CD14-positive monocyte (primary cell): ENCODE measurements around the gene KCNB1. TPM values are rescaled to one million over a fixed set of nuclear protein-coding genes. Genes with fewer than 3 reads are reported as not detected.

Source experiments
- DNase-seq, 3 donors: peaks; one replicate each; pipeline ENCODE4 v3.0.0-alpha.2; 2011 to 2022
- H2AFZ ChIP-seq: 2 replicates; pipeline ENCODE4 v1.6.0; 2012; ENCODE audit warnings: mild to moderate bottlenecking, low read depth, low read length, inconsistent platforms; ENCODE audit not compliant: insufficient read depth, poor library complexity, severe bottlenecking
- H3K27ac ChIP-seq, 2 donors: 1 replicate in 1 of 2; 2 replicates in 1 of 2; pipeline ENCODE4 v1.5.1; 2012 to 2013; ENCODE audit warnings: low read length in 2 of 2, control low read depth in 1 of 2, inconsistent platforms in 1 of 2, low read depth in 1 of 2, mild to moderate bottlenecking in 1 of 2
- H3K27me3 ChIP-seq, 2 donors: one replicate each; pipeline versions ENCODE4 v1.6.0 to v1.6.1; 2011 to 2013; ENCODE audit warnings: low read length in 2 of 2; ENCODE audit not compliant: control insufficient read depth in 2 of 2, insufficient read depth in 2 of 2
- H3K36me3 ChIP-seq, 2 donors: replicated peaks in 1 of 2; 1 replicate in 1 of 2; 2 replicates in 1 of 2; pipeline versions ENCODE4 v1.5.1 to v1.6.1; 2012 to 2013; ENCODE audit warnings: low read length in 2 of 2, control low read depth in 1 of 2, inconsistent platforms in 1 of 2, mild to moderate bottlenecking in 1 of 2; ENCODE audit not compliant: insufficient read depth in 2 of 2, control insufficient read depth in 1 of 2
- H3K4me1 ChIP-seq, 2 donors: 1 replicate in 1 of 2; 2 replicates in 1 of 2; pipeline versions ENCODE4 v1.5.1 to v1.6.1; 2012 to 2013; ENCODE audit warnings: low read length in 2 of 2, control low read depth in 1 of 2, inconsistent platforms in 1 of 2, mild to moderate bottlenecking in 1 of 2, moderate library complexity in 1 of 2; ENCODE audit not compliant: insufficient read depth in 2 of 2, control insufficient read depth in 1 of 2
- H3K4me2 ChIP-seq: replicated peaks from 2 replicates; pipeline ENCODE3; 2012; ENCODE audit warnings: low read length, moderate library complexity, mild to moderate bottlenecking; ENCODE audit not compliant: poor library complexity, severe bottlenecking; ENCODE audit errors: extremely low read depth
- H3K4me3 ChIP-seq, 3 experiments: fragments of 200-600 bp in 1 of 3; sonication (generic) in 1 of 3; replicated peaks in 1 of 3; 1 replicate in 2 of 3; 2 replicates in 1 of 3; pipeline ENCODE4 v1.5.1; 2011 to 2013; ENCODE audit warnings: low read length in 3 of 3, mild to moderate bottlenecking in 3 of 3, control low read depth in 2 of 3, low read depth in 2 of 3, inconsistent platforms in 1 of 3, moderate library complexity in 1 of 3
- H3K79me2 ChIP-seq: 2 replicates; pipeline ENCODE4 v1.6.0; 2012; ENCODE audit warnings: mild to moderate bottlenecking, control low read depth, inconsistent platforms, low read length, moderate library complexity; ENCODE audit not compliant: insufficient read depth
- H3K9ac ChIP-seq: 2 replicates; pipeline ENCODE4 v1.6.0; 2017; ENCODE audit warnings: low read length, mild to moderate bottlenecking; ENCODE audit not compliant: insufficient read depth, poor library complexity, severe bottlenecking
- H3K9me3 ChIP-seq, 2 donors: replicated peaks in 1 of 2; 1 replicate in 1 of 2; 2 replicates in 1 of 2; pipeline versions ENCODE4 v1.5.1 to v1.6.1; 2012 to 2013; ENCODE audit warnings: low read length in 2 of 2, control low read depth in 1 of 2; ENCODE audit not compliant: control insufficient read depth in 1 of 2, insufficient read depth in 1 of 2
- H4K20me1 ChIP-seq: 2 replicates; pipeline ENCODE4 v1.6.0; 2012; ENCODE audit warnings: mild to moderate bottlenecking, low read length, control low read depth, moderate library complexity; ENCODE audit not compliant: insufficient read depth
- H3K27ac Mint-ChIP-seq, 7 donors: one replicate each; pipeline ENCODE4 v1.8.0; 2020; ENCODE audit warnings: mild to moderate bottlenecking in 7 of 7, mixed read lengths in 7 of 7, moderate library complexity in 6 of 7, inconsistent platforms in 2 of 7
- H3K27me3 Mint-ChIP-seq, 3 donors: one replicate each; pipeline ENCODE4 v1.8.0; 2021 to 2022; ENCODE audit warnings: low read depth in 3 of 3, mild to moderate bottlenecking in 3 of 3, mixed read lengths in 3 of 3, moderate library complexity in 3 of 3, inconsistent platforms in 1 of 3
- H3K36me3 Mint-ChIP-seq, 2 donors: one replicate each; pipeline ENCODE4 v1.8.0; 2020; ENCODE audit warnings: mixed read lengths in 2 of 2, inconsistent platforms in 1 of 2, mild to moderate bottlenecking in 1 of 2
- H3K4me1 Mint-ChIP-seq: one replicate; pipeline ENCODE4 v1.8.0; 2020; ENCODE audit warnings: mild to moderate bottlenecking, mixed read lengths
- H3K4me3 Mint-ChIP-seq, 2 donors: one replicate each; pipeline ENCODE4 v1.8.0; 2020; ENCODE audit warnings: mild to moderate bottlenecking in 2 of 2, mixed read lengths in 2 of 2, moderate library complexity in 1 of 2
- H3K9me3 Mint-ChIP-seq, 7 donors: one replicate each; pipeline ENCODE4 v1.8.0; 2020 to 2022; ENCODE audit warnings: mixed read lengths in 7 of 7, mild to moderate bottlenecking in 6 of 7, moderate library complexity in 6 of 7, inconsistent platforms in 2 of 7
- CTCF ChIP-seq: fragments of 200-600 bp; IDR thresholded peaks from one replicate; pipeline ENCODE4 v1.8.0; 2022; ENCODE audit warnings: antibody characterized with exemption, mild to moderate bottlenecking
- WGBS: methylation state at CpG from one replicate; pipeline ENCODE4 v1.1.5; 2013; ENCODE audit warnings: missing lambda C conversion rate; ENCODE audit not compliant: insufficient coverage; 5-methylcytosine and 5-hydroxymethylcytosine counted together
- intact Hi-C, 2 donors: fragments of 100-400 bp; cut with micrococcal nuclease; formaldehyde crosslinking; loops; one replicate each; pipeline versions ENCODE4 v1.15.0 to v1.15.1; 2023
- polyA plus RNA-seq, 3 donors: library from polyadenylated mRNA; depleted of rRNA in 1 of 3; unstranded in 2 of 3; stranded (reverse) in 1 of 3; fragments of 300-500 nt in 2 of 3; fragments of >200 nt in 1 of 3; fragmentation: Illumina TruSeq in 2 of 3; gene quantifications; 1 replicate in 2 of 3; 2 replicates in 1 of 3; pipeline ENCODE4 v1.2.3, GENCODE V29; 2012 to 2021

The KCNB1 gene
- polyA plus RNA-seq, 3 donors = not detected

DNA sequence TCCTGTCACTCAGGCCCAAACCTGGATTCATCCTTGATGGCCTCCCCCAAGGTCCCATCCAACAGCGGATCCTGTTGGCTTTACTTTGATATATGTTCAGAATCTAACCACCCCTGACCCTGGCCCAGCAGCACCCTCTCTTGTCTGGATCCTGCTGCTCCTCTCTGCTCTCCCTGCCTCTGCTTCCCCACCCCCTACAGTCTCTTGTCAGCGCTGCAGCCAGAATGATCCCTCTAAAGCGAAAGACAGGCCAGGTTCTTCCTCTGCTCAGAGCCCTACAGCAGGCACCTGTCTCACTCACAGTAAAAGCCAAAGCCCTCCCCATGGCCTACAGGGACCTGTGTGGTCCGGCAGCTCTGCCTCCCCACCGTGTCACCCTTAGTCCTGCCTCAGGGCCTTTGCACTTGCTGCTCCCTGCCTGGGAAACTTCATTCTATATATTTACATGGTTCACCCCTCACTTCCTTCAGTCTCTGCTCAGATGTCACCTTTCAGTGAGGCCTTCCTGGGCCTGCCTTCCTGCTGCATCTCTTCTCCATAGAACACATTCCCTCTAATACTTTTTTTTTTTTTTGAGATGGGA, 37.4 kb upstream of the KCNB1 start:
- no peaks in the 10 kb centered on the region for H3K36me3 Mint-ChIP-seq
- peaks cover 0 to 7% of the 10 kb centered on the region in 2 donors for H3K9me3 ChIP-seq
- no peak overlapping the region for H3K4me3 ChIP-seq
- intact Hi-C loops = no loop called here
- no peak for DNase-seq
- H3K4me2 ChIP-seq = no peak overlapping the region
- no peaks in the 10 kb centered on the region for H3K4me1 ChIP-seq
- no peak overlapping the region for H3K4me3 Mint-ChIP-seq
- no peak overlapping the region for H3K9ac ChIP-seq
- WGBS = 83% methylated on average over 5 of the region's 5 CpGs
- H3K79me2 ChIP-seq = no peaks in the 10 kb centered on the region
- H3K27ac Mint-ChIP-seq = no peak overlapping the region
- H3K4me1 Mint-ChIP-seq = no peaks in the 10 kb centered on the region
- no peaks in the 10 kb centered on the region for H3K27me3 ChIP-seq
- no peak for TF ChIP-seq CTCF
- H3K36me3 ChIP-seq = no peaks in the 10 kb centered on the region
- peaks cover 11 to 12% (median 12%) of the 10 kb centered on the region in 3 donors for H3K27me3 Mint-ChIP-seq
- no peak overlapping the region for H2AFZ ChIP-seq
- H4K20me1 ChIP-seq = no peaks in the 10 kb centered on the region
- no peak overlapping the region for H3K27ac ChIP-seq
- H3K9me3 Mint-ChIP-seq = peaks cover 3 to 11% (median 9%) of the 10 kb centered on the region in 7 donors

DNA sequence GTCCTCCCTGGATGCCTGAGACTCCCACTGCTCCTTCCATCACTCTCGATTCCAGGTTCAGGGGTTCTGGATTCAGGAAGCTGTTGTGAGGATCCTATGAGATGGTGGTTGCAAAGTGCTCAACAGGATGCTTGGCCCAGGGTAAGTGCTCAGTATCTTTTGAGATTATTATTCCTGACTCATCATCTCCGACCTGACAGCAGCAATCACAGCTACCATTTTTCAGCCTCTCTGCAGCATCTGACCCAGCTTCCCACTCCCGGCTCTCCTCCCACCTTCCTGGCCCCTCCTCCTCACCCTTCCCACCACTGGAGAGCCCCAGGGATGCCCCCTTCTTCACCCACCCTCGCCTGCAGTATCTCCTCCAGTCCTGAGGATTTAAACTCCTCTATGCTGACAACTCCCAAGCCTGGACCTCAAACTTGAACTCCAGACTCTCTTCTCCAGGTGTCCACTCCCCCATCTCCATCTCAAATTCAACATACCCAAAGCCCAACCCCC, 36.8 kb upstream of the KCNB1 start:
- Histone ChIP-seq H3K9ac (no peak overlapping the region), H3K36me3 (no peaks in the 10 kb centered on the region), H3K9me3 (peaks cover 0 to 4% of the 10 kb centered on the region in 2 donors), H3K4me2 (no peak overlapping the region), H4K20me1 (no peaks in the 10 kb centered on the region), H3K4me1 (no peaks in the 10 kb centered on the region), H3K79me2 (no peaks in the 10 kb centered on the region), H3K27ac (no peak overlapping the region), H3K4me3 (no peak overlapping the region), H3K27me3 (no peaks in the 10 kb centered on the region), H2AFZ (no peak overlapping the region)
- intact Hi-C loops = no loop called here
- Mint-ChIP-seq H3K4me1 (no peaks in the 10 kb centered on the region), H3K36me3 (no peaks in the 10 kb centered on the region), H3K4me3 (no peak overlapping the region), H3K27me3 (peaks cover 11 to 12% (median 12%) of the 10 kb centered on the region in 3 donors), H3K9me3 (peaks cover 0 to 6% (median 5%) of the 10 kb centered on the region in 7 donors), H3K27ac (no peak overlapping the region)
- WGBS = 72% methylated on average over 3 of the region's 4 CpGs
- DNase-seq = no peak
- no peak for TF ChIP-seq CTCF
